SK-N-SH (cell line): ENCODE measurements around the gene IRAK4. TPM values are rescaled to one million over a fixed set of nuclear protein-coding genes. Genes with fewer than 3 reads are reported as not detected.

Source experiments
- CTCF ChIA-PET: fragments of 300-600, 350-600 bp; formaldehyde crosslinking; extraction: SDS; loops from one replicate; lab custom pipeline; 2021; lab: Yijun Ruan, JAX
- POLR2A ChIA-PET: fragments of 350-600 bp; sonication (Branson Sonifier 250); formaldehyde crosslinking; extraction: SDS; loops from one replicate; lab custom pipeline; 2020; ENCODE audit warnings: antibody characterized with exemption, inconsistent platforms; lab: Yijun Ruan, JAX
- DNase-seq: peaks from one replicate; pipeline ENCODE4 v3.0.0; 2012
- H2AFZ ChIP-seq: fragments of 200-600 bp; sonication (generic); 2 replicates; pipeline ENCODE4 v1.8.1; 2016; ENCODE audit warnings: antibody characterized with exemption, mild to moderate bottlenecking, low read depth
- H3F3A ChIP-seq: fragments of 200-600 bp; sonication (generic); replicated peaks from 2 replicates; pipeline ENCODE3; 2016; ENCODE audit warnings: antibody characterized with exemption, mild to moderate bottlenecking; ENCODE audit not compliant: insufficient read depth
- H3K27ac ChIP-seq, 2 experiments: fragments of 200-500 bp in 1 of 2; fragments of 200-600 bp in 1 of 2; sonication (Bioruptor generic) in 1 of 2; sonication (generic), shearing (Covaris generic) in 1 of 2; 2 replicates each; pipeline versions ENCODE4 v1.5.1 to v1.6.1; 2014 to 2016; ENCODE audit warnings: low read depth in 2 of 2, inconsistent platforms in 1 of 2, low read length in 1 of 2, mild to moderate bottlenecking in 1 of 2, mixed read lengths in 1 of 2
- H3K27me3 ChIP-seq: fragments of 200-600 bp; sonication (generic), shearing (Covaris generic); 2 replicates; pipeline ENCODE4 v1.6.1; 2016; ENCODE audit warnings: mixed run types; ENCODE audit not compliant: insufficient read depth
- H3K36me3 ChIP-seq, 2 experiments: fragments of 200-500 bp in 1 of 2; fragments of 200-600 bp in 1 of 2; sonication (Bioruptor generic) in 1 of 2; sonication (generic) in 1 of 2; replicated peaks in 1 of 2; 2 replicates each; pipeline versions ENCODE3 to v1.5.1; 2014 to 2016; ENCODE audit warnings: low read length in 1 of 2, mild to moderate bottlenecking in 1 of 2; ENCODE audit not compliant: insufficient read depth in 2 of 2, control insufficient read depth in 1 of 2
- H3K4me1 ChIP-seq, 2 experiments: fragments of 200-500 bp in 1 of 2; fragments of 200-600 bp in 1 of 2; sonication (Bioruptor generic) in 1 of 2; sonication (generic), shearing (Covaris generic) in 1 of 2; 2 replicates each; pipeline versions ENCODE4 v1.5.1 to v1.6.1; 2014 to 2016; ENCODE audit warnings: low read depth in 1 of 2, low read length in 1 of 2, mixed run types in 1 of 2; ENCODE audit not compliant: insufficient read depth in 2 of 2, control insufficient read depth in 1 of 2
- H3K4me2 ChIP-seq: fragments of 200-600 bp; sonication (generic), shearing (Covaris generic); 2 replicates; pipeline ENCODE4 v1.6.1; 2017; ENCODE audit warnings: mixed run types
- H3K4me3 ChIP-seq, 2 experiments: fragments of 200-500 bp in 1 of 2; fragments of 200-600 bp in 1 of 2; sonication (Bioruptor generic) in 1 of 2; sonication (generic), shearing (Covaris generic) in 1 of 2; 2 replicates each; pipeline versions ENCODE4 v1.5.1 to v1.8.1; 2014 to 2016; ENCODE audit warnings: low read depth in 2 of 2, inconsistent platforms in 1 of 2, low read length in 1 of 2, mild to moderate bottlenecking in 1 of 2, mixed read lengths in 1 of 2, moderate library complexity in 1 of 2
- H3K79me2 ChIP-seq: fragments of 200-600 bp; sonication (generic); 2 replicates; pipeline ENCODE4 v1.8.1; 2017; ENCODE audit warnings: mild to moderate bottlenecking; ENCODE audit not compliant: insufficient read depth
- H3K9ac ChIP-seq: fragments of 200-600 bp; sonication (generic); 2 replicates; pipeline ENCODE4 v1.6.1; 2017; ENCODE audit warnings: mixed run types
- H3K9me2 ChIP-seq: fragments of 200-600 bp; sonication (generic); 2 replicates; pipeline ENCODE4 v1.6.1; 2017; ENCODE audit warnings: mixed run types
- H3K9me3 ChIP-seq: fragments of 200-600 bp; sonication (generic); 2 replicates; pipeline ENCODE4 v1.6.1; 2017; ENCODE audit warnings: mixed run types, mild to moderate bottlenecking, moderate library complexity
- H4K20me1 ChIP-seq: fragments of 200-600 bp; sonication (generic); 2 replicates; pipeline ENCODE4 v1.6.1; 2017; ENCODE audit warnings: mild to moderate bottlenecking, mixed run types; ENCODE audit not compliant: insufficient read depth
- EP300 ChIP-seq, 2 experiments: IDR thresholded peaks; 2 replicates each; pipeline versions ENCODE4 v1.4.0 to v1.6.1; 2012; ENCODE audit warnings: borderline replicate concordance in 1 of 2, low read depth in 1 of 2, low read length in 1 of 2
- FOXJ3 ChIP-seq: sonication (generic); formaldehyde crosslinking; IDR thresholded peaks from 2 replicates; pipeline ENCODE4 v1.5.1; 2020; ENCODE audit warnings: mild to moderate bottlenecking, missing genetic modification reagents
- NRF1 ChIP-seq: IDR thresholded peaks from 2 replicates; pipeline ENCODE4 v1.6.1; 2012; ENCODE audit warnings: low read depth, mild to moderate bottlenecking, low read length
- RAD21 ChIP-seq: IDR thresholded peaks from 2 replicates; pipeline ENCODE4 v1.6.1; 2012; ENCODE audit warnings: mild to moderate bottlenecking, low read length
- SMC3 ChIP-seq: IDR thresholded peaks from 2 replicates; pipeline ENCODE4 v1.6.1; 2012; ENCODE audit warnings: low read depth, low read length, improper control_type of control experiment
- TCF12 ChIP-seq: IDR thresholded peaks from 2 replicates; pipeline ENCODE4 v1.4.0; 2012
- WGBS: methylation state at CpG from one replicate; pipeline ENCODE4 v1.1.6; 2017; ENCODE audit warnings: low lambda C conversion rate; 5-methylcytosine and 5-hydroxymethylcytosine counted together
- polyA plus RNA-seq, 3 experiments: library from polyadenylated mRNA; depleted of rRNA; stranded (reverse); fragments of >200 nt; gene quantifications; 2 replicates each; pipeline ENCODE4 v1.2.3, GENCODE V29; 2012
- TF ChIP-seq, protein P1 (sequence below): IDR thresholded peaks from 2 replicates; pipeline ENCODE4; 2012
- TF ChIP-seq, protein P2 (sequence below): fragments of 150-350 bp; IDR thresholded peaks from 2 replicates; pipeline ENCODE4 v1.6.1; 2016; ENCODE audit warnings: mild to moderate bottlenecking, low read depth, low read length
- TF ChIP-seq, protein P3 (sequence below): IDR thresholded peaks from 2 replicates; pipeline ENCODE4 v1.6.1; 2012; ENCODE audit warnings: mild to moderate bottlenecking, low read depth, low read length, moderate library complexity
- TF ChIP-seq, protein P4 (sequence below): IDR thresholded peaks from 2 replicates; pipeline ENCODE4 v1.4.0; 2012; ENCODE audit warnings: low read depth
- TF ChIP-seq, protein P5 (sequence below): fragments of 200-600 bp; sonication (generic); IDR thresholded peaks from 2 replicates; pipeline ENCODE4 v1.6.1; 2017; ENCODE audit warnings: antibody characterized with exemption, mild to moderate bottlenecking, moderate library complexity

The IRAK4 gene
- polyA plus RNA-seq, 1 of the 3 experiments (the other 2 are of a cell fraction) = 5.1 TPM

DNA sequence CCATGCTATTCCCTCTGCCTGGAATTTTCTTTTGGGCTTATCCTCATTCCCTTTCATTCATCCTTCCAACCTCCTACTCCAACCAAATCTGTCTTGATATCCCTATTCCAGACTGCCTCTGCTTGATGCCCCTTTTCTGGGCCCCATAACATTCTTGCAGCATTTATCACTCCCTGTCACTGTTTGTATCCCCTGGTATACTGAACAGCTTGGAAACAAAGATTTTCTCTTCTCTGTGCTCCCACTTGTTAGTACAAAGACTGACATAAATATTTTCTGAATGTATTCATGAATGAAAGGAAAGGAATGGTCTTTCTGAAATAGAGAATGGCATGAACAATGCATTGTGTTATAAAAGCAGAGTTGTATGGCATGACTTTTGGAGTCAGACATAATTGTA lies 7.5 kb downstream of the IRAK4 start:
- no peaks in the 10 kb centered on the region for H3K27me3 ChIP-seq
- no peak overlapping the region for H3K4me2 ChIP-seq
- H2AFZ ChIP-seq = no peak overlapping the region
- DNase-seq = no peak
- H3K9me2 ChIP-seq = no peaks in the 10 kb centered on the region
- no peaks in the 10 kb centered on the region for H4K20me1 ChIP-seq
- CTCF ChIA-PET = interaction anchor here (0.9 kb wide), 1 partner anchor 11 kb away, joined by 3 read pairs; no protein-coding TSS in a partner anchor
- H3F3A ChIP-seq = no peaks in the 10 kb centered on the region
- POLR2A ChIA-PET = no interaction called here
- H3K27ac ChIP-seq = peak overlapping the region in 1 of 2 experiments; percentile 15; a peak in 1 of 4 replicates
- no peaks in the 10 kb centered on the region for H3K79me2 ChIP-seq
- H3K36me3 ChIP-seq = peaks cover 7 to 13% of the 10 kb centered on the region in 2 experiments
- TF ChIP-seq EP300 (IDR thresholded peaks at IDR 0.05; ENCODE audit: borderline replicate concordance in 1 of 2, low read depth in 1 of 2, low read length in 1 of 2) = no peak
- TF ChIP-seq, protein P1, sequence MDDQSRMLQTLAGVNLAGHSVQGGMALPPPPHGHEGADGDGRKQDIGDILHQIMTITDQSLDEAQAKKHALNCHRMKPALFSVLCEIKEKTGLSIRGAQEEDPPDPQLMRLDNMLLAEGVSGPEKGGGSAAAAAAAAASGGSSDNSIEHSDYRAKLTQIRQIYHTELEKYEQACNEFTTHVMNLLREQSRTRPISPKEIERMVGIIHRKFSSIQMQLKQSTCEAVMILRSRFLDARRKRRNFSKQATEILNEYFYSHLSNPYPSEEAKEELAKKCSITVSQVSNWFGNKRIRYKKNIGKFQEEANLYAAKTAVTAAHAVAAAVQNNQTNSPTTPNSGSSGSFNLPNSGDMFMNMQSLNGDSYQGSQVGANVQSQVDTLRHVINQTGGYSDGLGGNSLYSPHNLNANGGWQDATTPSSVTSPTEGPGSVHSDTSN = 0 out of 2 replicates have a peak, but pooled peaks have one; percentile 9
- TF ChIP-seq, protein P2, sequence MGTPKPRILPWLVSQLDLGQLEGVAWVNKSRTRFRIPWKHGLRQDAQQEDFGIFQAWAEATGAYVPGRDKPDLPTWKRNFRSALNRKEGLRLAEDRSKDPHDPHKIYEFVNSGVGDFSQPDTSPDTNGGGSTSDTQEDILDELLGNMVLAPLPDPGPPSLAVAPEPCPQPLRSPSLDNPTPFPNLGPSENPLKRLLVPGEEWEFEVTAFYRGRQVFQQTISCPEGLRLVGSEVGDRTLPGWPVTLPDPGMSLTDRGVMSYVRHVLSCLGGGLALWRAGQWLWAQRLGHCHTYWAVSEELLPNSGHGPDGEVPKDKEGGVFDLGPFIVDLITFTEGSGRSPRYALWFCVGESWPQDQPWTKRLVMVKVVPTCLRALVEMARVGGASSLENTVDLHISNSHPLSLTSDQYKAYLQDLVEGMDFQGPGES = no peak
- TF ChIP-seq, protein P3, sequence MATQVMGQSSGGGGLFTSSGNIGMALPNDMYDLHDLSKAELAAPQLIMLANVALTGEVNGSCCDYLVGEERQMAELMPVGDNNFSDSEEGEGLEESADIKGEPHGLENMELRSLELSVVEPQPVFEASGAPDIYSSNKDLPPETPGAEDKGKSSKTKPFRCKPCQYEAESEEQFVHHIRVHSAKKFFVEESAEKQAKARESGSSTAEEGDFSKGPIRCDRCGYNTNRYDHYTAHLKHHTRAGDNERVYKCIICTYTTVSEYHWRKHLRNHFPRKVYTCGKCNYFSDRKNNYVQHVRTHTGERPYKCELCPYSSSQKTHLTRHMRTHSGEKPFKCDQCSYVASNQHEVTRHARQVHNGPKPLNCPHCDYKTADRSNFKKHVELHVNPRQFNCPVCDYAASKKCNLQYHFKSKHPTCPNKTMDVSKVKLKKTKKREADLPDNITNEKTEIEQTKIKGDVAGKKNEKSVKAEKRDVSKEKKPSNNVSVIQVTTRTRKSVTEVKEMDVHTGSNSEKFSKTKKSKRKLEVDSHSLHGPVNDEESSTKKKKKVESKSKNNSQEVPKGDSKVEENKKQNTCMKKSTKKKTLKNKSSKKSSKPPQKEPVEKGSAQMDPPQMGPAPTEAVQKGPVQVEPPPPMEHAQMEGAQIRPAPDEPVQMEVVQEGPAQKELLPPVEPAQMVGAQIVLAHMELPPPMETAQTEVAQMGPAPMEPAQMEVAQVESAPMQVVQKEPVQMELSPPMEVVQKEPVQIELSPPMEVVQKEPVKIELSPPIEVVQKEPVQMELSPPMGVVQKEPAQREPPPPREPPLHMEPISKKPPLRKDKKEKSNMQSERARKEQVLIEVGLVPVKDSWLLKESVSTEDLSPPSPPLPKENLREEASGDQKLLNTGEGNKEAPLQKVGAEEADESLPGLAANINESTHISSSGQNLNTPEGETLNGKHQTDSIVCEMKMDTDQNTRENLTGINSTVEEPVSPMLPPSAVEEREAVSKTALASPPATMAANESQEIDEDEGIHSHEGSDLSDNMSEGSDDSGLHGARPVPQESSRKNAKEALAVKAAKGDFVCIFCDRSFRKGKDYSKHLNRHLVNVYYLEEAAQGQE = no peak
- TF ChIP-seq FOXJ3 (CRISPR knock-in tag) = no peak
- TF ChIP-seq, protein P4, sequence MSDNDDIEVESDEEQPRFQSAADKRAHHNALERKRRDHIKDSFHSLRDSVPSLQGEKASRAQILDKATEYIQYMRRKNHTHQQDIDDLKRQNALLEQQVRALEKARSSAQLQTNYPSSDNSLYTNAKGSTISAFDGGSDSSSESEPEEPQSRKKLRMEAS = no peak
- no peak for TF ChIP-seq NRF1
- peaks cover 0 to 5% of the 10 kb centered on the region in 2 experiments; a peak in 1 of 4 replicates for H3K4me1 ChIP-seq
- no peak overlapping the region for H3K9ac ChIP-seq
- H3K9me3 ChIP-seq = no peaks in the 10 kb centered on the region
- no peak overlapping the region for H3K4me3 ChIP-seq

DNA sequence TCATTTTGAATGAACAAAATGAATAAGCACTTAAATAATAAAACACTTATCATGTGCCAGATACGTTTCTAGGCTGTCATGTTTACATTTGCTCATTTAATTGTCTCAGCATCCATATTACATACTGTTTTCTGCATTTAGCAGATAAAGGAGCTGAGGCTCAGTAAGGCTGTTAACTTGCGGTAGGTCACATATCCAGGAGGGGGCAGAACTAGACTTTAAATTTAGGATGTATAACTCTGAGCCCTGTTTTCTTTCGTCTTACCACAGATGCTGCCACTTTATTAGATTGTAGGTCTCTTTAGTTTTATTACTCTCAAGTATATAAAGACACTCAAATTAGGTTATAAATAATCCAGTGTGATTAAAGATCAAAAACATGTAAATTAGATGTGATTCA lies 17.7 kb downstream of the IRAK4 start:
- DNase-seq = peak; percentile 61
- H3K4me2 ChIP-seq = no peak overlapping the region
- no peak overlapping the region for H3K27ac ChIP-seq
- no peak overlapping the region for H3K9ac ChIP-seq
- no peaks in the 10 kb centered on the region for H3K79me2 ChIP-seq
- no peaks in the 10 kb centered on the region for H3K4me1 ChIP-seq
- TF ChIP-seq, protein P2 = no peak
- TF ChIP-seq RAD21 = peak; percentile 72
- no peak for TF ChIP-seq TCF12
- TF ChIP-seq, protein P5, sequence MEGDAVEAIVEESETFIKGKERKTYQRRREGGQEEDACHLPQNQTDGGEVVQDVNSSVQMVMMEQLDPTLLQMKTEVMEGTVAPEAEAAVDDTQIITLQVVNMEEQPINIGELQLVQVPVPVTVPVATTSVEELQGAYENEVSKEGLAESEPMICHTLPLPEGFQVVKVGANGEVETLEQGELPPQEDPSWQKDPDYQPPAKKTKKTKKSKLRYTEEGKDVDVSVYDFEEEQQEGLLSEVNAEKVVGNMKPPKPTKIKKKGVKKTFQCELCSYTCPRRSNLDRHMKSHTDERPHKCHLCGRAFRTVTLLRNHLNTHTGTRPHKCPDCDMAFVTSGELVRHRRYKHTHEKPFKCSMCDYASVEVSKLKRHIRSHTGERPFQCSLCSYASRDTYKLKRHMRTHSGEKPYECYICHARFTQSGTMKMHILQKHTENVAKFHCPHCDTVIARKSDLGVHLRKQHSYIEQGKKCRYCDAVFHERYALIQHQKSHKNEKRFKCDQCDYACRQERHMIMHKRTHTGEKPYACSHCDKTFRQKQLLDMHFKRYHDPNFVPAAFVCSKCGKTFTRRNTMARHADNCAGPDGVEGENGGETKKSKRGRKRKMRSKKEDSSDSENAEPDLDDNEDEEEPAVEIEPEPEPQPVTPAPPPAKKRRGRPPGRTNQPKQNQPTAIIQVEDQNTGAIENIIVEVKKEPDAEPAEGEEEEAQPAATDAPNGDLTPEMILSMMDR = peak; percentile 61
- TF ChIP-seq SMC3 = peak; percentile 66
- WGBS = 48% methylated on average over 3 of the region's 3 CpGs
- peaks cover 39 to 40% of the 10 kb centered on the region in 2 experiments for H3K36me3 ChIP-seq
- H3K27me3 ChIP-seq = no peaks in the 10 kb centered on the region
- no peaks in the 10 kb centered on the region for H3K9me3 ChIP-seq
- H3K4me3 ChIP-seq = no peak overlapping the region
- no peaks in the 10 kb centered on the region for H3F3A ChIP-seq
- no peaks in the 10 kb centered on the region for H4K20me1 ChIP-seq
- ChIA-PET POLR2A (no interaction called here), CTCF (interaction anchor here (0.7 to 5.1 kb wide), 17 partner anchors 8 to 116 kb away, joined by 3 to 87 read pairs (median 4); partner anchors contain the start of genes TMEM117 and TWF1)
- H3K9me2 ChIP-seq = no peaks in the 10 kb centered on the region
- H2AFZ ChIP-seq = no peak overlapping the region
